HEK293 (cell line): ENCODE results near the gene UGT1A6.

Experiments
- CTCF ChIA-PET: fragments of 350-600 bp; formaldehyde crosslinking; extraction: SDS; loops from one replicate; lab custom pipeline; 2021; ENCODE audit warnings: antibody characterized with exemption; lab: Yijun Ruan, JAX
- POLR2A ChIA-PET: fragments of 300-600 bp; formaldehyde crosslinking; extraction: SDS; loops from one replicate; lab custom pipeline; 2020; ENCODE audit warnings: antibody characterized with exemption, inconsistent platforms; lab: Yijun Ruan, JAX
- H3K27ac ChIP-seq: fragments of 200-500 bp; sonication (Bioruptor generic); 2 replicates; pipeline ENCODE4 v1.5.1; 2014; ENCODE audit warnings: low read depth, low read length, control low read depth, inconsistent platforms; ENCODE audit errors: extremely low read depth
- H3K36me3 ChIP-seq, 2 experiments: fragments of 200-500 bp in 1 of 2; sonication (Bioruptor generic) in 1 of 2; 1 replicate in 1 of 2; 2 replicates in 1 of 2; pipeline ENCODE4 v1.5.1; 2014 to 2017; ENCODE audit warnings: inconsistent platforms in 2 of 2, low read length in 2 of 2; ENCODE audit not compliant: control insufficient read depth in 2 of 2, insufficient read depth in 1 of 2
- H3K4me1 ChIP-seq: fragments of 200-500 bp; sonication (Bioruptor generic); 2 replicates; pipeline ENCODE4 v1.5.1; 2014; ENCODE audit warnings: mild to moderate bottlenecking, low read length, inconsistent platforms; ENCODE audit not compliant: control insufficient read depth, insufficient read depth
- H3K4me3 ChIP-seq: 2 replicates; pipeline ENCODE4 v1.5.1; 2011; ENCODE audit warnings: low read depth, mild to moderate bottlenecking, control low read depth, low read length, moderate library complexity
- H3K9me3 ChIP-seq: fragments of 200-500 bp; sonication (Bioruptor generic); 2 replicates; pipeline ENCODE4 v1.5.1; 2014; ENCODE audit warnings: low read depth, low read length, inconsistent platforms; ENCODE audit not compliant: control insufficient read depth, insufficient read depth
- KLF17 ChIP-seq: fragments of 450-650 bp; formaldehyde crosslinking; IDR thresholded peaks from 2 replicates; pipeline ENCODE4 v1.5.1; 2016; ENCODE audit warnings: missing biosample characterization, missing genetic modification characterization
- MYNN ChIP-seq: fragments of 450-650 bp; formaldehyde crosslinking; IDR thresholded peaks from 2 replicates; pipeline ENCODE4 v1.5.1; 2016; ENCODE audit warnings: missing biosample characterization, missing genetic modification characterization, borderline replicate concordance
- ZFP41 ChIP-seq: fragments of 450-650 bp; formaldehyde crosslinking; IDR thresholded peaks from 2 replicates; pipeline ENCODE4 v1.5.1; 2016; ENCODE audit warnings: missing biosample characterization, missing genetic modification characterization, borderline replicate concordance
- ZNF202 ChIP-seq: fragments of 450-650 bp; formaldehyde crosslinking; IDR thresholded peaks from 2 replicates; pipeline ENCODE4 v1.5.1; 2016; ENCODE audit warnings: missing biosample characterization, missing genetic modification characterization, borderline replicate concordance
- ZNF324 ChIP-seq: fragments of 450-650 bp; formaldehyde crosslinking; IDR thresholded peaks from 2 replicates; pipeline ENCODE4 v1.5.1; 2016; ENCODE audit warnings: missing biosample characterization, missing genetic modification characterization
- ZNF391 ChIP-seq: fragments of 450-650 bp; formaldehyde crosslinking; IDR thresholded peaks from 2 replicates; pipeline ENCODE4 v1.5.1; 2016; ENCODE audit warnings: low read depth, missing biosample characterization, missing genetic modification characterization, borderline replicate concordance
- ZNF48 ChIP-seq: fragments of 450-650 bp; formaldehyde crosslinking; IDR thresholded peaks from 2 replicates; pipeline ENCODE4 v1.5.1; 2016; ENCODE audit warnings: missing biosample characterization, missing genetic modification characterization
- ZNF501 ChIP-seq: fragments of 450-650 bp; formaldehyde crosslinking; IDR thresholded peaks from 2 replicates; pipeline ENCODE4 v1.5.1; 2016; ENCODE audit warnings: missing biosample characterization, missing genetic modification characterization
- ZNF530 ChIP-seq: fragments of 450-650 bp; formaldehyde crosslinking; IDR thresholded peaks from 2 replicates; pipeline ENCODE4 v1.5.1; 2016; ENCODE audit warnings: low read depth, missing biosample characterization, missing genetic modification characterization
- ZNF555 ChIP-seq: fragments of 450-650 bp; formaldehyde crosslinking; conservative IDR thresholded peaks from 2 replicates; pipeline ENCODE4 v1.5.1; 2017; ENCODE audit warnings: missing biosample characterization, mild to moderate bottlenecking, missing genetic modification characterization, inconsistent platforms
- ZNF660 ChIP-seq: fragments of 450-650 bp; IDR thresholded peaks from 2 replicates; pipeline ENCODE4 v1.5.1; 2018; ENCODE audit warnings: missing biosample characterization, mild to moderate bottlenecking, missing genetic modification characterization
- ZNF791 ChIP-seq: fragments of 450-650 bp; formaldehyde crosslinking; IDR thresholded peaks from 2 replicates; pipeline ENCODE4 v1.5.1; 2016; ENCODE audit warnings: missing biosample characterization, missing genetic modification characterization
- ZSCAN4 ChIP-seq: fragments of 450-650 bp; formaldehyde crosslinking; IDR thresholded peaks from 2 replicates; pipeline ENCODE4 v1.5.1; 2017; ENCODE audit warnings: missing biosample characterization, missing genetic modification characterization
- TF ChIP-seq, protein P1 (sequence below): fragments of 450-650 bp; formaldehyde crosslinking; IDR thresholded peaks from 2 replicates; pipeline ENCODE4 v1.5.1; 2017; ENCODE audit warnings: missing biosample characterization, missing genetic modification characterization
- TF ChIP-seq, protein P2 (sequence below): fragments of 450-650 bp; formaldehyde crosslinking; conservative IDR thresholded peaks from 2 replicates; pipeline ENCODE4 v1.5.1; 2016; ENCODE audit warnings: low read depth, missing biosample characterization, missing genetic modification characterization
- TF ChIP-seq, protein P3 (sequence below): fragments of 450-650 bp; formaldehyde crosslinking; IDR thresholded peaks from 2 replicates; pipeline ENCODE4 v1.5.1; 2016; ENCODE audit warnings: missing biosample characterization, missing genetic modification characterization
- TF ChIP-seq, protein P4 (sequence below): fragments of 450-650 bp; formaldehyde crosslinking; IDR thresholded peaks from 2 replicates; pipeline ENCODE4 v1.5.1; 2016; ENCODE audit warnings: missing biosample characterization, missing genetic modification characterization

The UGT1A6 gene

GRCh38 chr2:233775414-233775813 is 82.7 kb downstream of the UGT1A6 start:
- Histone ChIP-seq H3K4me3 (no peak overlapping the region), H3K27ac (no peak overlapping the region), H3K4me1 (no peaks in the 10 kb centered on the region), H3K9me3 (no peaks in the 10 kb centered on the region), H3K36me3 (no peaks in the 10 kb centered on the region)
- TF ChIP-seq ZNF791 (tag by site-specific recombination) (no peak), ZNF530 (no peak), MYNN (no peak)
- TF ChIP-seq, protein P1, sequence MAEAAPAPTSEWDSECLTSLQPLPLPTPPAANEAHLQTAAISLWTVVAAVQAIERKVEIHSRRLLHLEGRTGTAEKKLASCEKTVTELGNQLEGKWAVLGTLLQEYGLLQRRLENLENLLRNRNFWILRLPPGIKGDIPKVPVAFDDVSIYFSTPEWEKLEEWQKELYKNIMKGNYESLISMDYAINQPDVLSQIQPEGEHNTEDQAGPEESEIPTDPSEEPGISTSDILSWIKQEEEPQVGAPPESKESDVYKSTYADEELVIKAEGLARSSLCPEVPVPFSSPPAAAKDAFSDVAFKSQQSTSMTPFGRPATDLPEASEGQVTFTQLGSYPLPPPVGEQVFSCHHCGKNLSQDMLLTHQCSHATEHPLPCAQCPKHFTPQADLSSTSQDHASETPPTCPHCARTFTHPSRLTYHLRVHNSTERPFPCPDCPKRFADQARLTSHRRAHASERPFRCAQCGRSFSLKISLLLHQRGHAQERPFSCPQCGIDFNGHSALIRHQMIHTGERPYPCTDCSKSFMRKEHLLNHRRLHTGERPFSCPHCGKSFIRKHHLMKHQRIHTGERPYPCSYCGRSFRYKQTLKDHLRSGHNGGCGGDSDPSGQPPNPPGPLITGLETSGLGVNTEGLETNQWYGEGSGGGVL (tag by site-specific recombination), result no peak
- POLR2A ChIA-PET, result no interaction called here
- CTCF ChIA-PET, result interaction anchor here (0.8 to 1.0 kb wide), 2 partner anchors 12 to 82 kb away, joined by 4 read pairs; no protein-coding TSS in a partner anchor

DNA sequence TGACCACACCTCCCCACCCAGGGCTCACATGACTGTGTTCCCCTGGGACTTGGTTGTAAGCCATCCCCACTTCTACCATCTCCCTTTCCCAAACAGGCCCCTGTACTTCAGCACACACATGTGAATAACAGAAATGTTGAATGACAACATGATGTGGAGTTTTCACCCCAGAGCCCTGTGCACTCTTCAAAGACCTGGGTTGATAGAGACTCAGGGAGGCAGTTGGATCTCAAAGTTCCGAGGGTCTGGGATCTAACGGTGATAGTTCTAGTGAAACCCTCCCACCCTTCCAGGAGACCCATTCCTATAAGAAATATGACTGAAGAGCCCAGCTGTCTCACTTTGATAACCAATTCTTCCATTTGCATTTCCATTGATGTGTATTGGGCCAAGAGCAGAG is 85.3 kb downstream of the UGT1A6 start, which contains the start of gene MROH2A:
Gene MROH2A, plus strand, starts transcription at position 301 of the 400 bp plus-strand sequence. CDS start 1,029 bp downstream, outside the sequence.
- ChIA-PET CTCF (interaction anchor here (0.7 kb wide), 1 partner anchor 153 kb away, joined by 3 read pairs; no protein-coding TSS in a partner anchor), POLR2A (no interaction called here)
- Histone ChIP-seq H3K36me3 (no peaks in the 10 kb centered on the region), H3K4me3 (no peak within 1 kb of the TSS), H3K9me3 (no peaks in the 10 kb centered on the region)
- TF ChIP-seq ZNF530 (no peak), KLF17 (tag by site-specific recombination) (no peak), ZNF324 (no peak), ZNF660 (tag by site-specific recombination) (no peak), ZFP41 (no peak), ZNF391 (no peak), ZNF202 (no peak), ZNF48 (no peak)
- TF ChIP-seq, protein P2, sequence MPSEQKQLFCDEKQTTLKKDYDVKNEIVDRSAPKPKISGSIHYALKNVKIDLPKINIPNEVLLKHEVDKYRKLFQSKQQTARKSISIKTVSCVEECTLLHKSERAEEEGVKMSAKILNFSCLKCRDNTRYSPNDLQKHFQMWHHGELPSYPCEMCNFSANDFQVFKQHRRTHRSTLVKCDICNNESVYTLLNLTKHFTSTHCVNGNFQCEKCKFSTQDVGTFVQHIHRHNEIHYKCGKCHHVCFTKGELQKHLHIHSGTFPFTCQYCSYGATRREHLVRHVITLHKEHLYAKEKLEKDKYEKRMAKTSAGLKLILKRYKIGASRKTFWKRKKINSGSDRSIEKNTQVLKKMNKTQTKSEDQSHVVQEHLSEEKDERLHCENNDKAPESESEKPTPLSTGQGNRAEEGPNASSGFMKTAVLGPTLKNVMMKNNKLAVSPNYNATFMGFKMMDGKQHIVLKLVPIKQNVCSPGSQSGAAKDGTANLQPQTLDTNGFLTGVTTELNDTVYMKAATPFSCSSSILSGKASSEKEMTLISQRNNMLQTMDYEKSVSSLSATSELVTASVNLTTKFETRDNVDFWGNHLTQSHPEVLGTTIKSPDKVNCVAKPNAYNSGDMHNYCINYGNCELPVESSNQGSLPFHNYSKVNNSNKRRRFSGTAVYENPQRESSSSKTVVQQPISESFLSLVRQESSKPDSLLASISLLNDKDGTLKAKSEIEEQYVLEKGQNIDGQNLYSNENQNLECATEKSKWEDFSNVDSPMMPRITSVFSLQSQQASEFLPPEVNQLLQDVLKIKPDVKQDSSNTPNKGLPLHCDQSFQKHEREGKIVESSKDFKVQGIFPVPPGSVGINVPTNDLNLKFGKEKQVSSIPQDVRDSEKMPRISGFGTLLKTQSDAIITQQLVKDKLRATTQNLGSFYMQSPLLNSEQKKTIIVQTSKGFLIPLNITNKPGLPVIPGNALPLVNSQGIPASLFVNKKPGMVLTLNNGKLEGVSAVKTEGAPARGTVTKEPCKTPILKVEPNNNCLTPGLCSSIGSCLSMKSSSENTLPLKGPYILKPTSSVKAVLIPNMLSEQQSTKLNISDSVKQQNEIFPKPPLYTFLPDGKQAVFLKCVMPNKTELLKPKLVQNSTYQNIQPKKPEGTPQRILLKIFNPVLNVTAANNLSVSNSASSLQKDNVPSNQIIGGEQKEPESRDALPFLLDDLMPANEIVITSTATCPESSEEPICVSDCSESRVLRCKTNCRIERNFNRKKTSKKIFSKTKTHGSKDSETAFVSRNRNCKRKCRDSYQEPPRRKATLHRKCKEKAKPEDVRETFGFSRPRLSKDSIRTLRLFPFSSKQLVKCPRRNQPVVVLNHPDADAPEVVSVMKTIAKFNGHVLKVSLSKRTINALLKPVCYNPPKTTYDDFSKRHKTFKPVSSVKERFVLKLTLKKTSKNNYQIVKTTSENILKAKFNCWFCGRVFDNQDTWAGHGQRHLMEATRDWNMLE (tag by site-specific recombination), result no peak
- TF ChIP-seq, all 188 proteins: peak for 0
- Histone ChIP-seq H3K4me1 (no peaks in the 10 kb centered on the region), H3K27ac (no peak within 1 kb of the TSS)

DNA sequence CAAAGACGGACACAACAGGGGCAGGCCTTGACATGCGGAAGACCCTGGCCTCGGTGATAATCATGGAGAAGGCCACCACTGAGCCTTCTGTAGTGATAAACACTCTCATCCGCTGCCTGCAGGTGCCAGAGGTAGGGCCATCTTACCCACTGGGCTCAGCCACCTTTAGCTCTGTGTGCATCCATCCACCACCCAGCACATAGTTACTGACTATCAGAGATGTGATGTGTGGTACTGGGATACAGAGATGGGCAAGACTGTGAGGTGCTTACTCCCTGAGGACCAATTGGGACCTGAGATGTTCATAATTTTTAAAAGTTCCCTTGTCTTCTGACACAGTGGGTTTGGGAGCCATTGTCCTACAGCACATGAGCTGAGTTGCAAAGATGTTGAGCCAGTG is 87.0 kb downstream of the UGT1A6 start:
- no peaks in the 10 kb centered on the region for H3K4me1 ChIP-seq
- TF ChIP-seq ZNF660 (tag by site-specific recombination) (no peak), ZNF501 (tag by site-specific recombination) (no peak), ZSCAN4 (tag by site-specific recombination) (no peak), ZNF555 (tag by site-specific recombination) (no peak), ZNF324 (no peak)
- TF ChIP-seq, protein P3, sequence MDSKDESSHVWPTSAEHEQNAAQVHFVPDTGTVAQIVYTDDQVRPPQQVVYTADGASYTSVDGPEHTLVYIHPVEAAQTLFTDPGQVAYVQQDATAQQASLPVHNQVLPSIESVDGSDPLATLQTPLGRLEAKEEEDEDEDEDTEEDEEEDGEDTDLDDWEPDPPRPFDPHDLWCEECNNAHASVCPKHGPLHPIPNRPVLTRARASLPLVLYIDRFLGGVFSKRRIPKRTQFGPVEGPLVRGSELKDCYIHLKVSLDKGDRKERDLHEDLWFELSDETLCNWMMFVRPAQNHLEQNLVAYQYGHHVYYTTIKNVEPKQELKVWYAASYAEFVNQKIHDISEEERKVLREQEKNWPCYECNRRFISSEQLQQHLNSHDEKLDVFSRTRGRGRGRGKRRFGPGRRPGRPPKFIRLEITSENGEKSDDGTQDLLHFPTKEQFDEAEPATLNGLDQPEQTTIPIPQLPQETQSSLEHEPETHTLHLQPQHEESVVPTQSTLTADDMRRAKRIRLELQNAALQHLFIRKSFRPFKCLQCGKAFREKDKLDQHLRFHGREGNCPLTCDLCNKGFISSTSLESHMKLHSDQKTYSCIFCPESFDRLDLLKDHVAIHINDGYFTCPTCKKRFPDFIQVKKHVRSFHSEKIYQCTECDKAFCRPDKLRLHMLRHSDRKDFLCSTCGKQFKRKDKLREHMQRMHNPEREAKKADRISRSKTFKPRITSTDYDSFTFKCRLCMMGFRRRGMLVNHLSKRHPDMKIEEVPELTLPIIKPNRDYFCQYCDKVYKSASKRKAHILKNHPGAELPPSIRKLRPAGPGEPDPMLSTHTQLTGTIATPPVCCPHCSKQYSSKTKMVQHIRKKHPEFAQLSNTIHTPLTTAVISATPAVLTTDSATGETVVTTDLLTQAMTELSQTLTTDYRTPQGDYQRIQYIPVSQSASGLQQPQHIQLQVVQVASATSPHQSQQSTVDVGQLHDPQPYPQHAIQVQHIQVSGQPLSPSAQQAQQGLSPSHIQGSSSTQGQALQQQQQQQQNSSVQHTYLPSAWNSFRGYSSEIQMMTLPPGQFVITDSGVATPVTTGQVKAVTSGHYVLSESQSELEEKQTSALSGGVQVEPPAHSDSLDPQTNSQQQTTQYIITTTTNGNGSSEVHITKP (tag by site-specific recombination), result no peak
- TF ChIP-seq, protein P4, sequence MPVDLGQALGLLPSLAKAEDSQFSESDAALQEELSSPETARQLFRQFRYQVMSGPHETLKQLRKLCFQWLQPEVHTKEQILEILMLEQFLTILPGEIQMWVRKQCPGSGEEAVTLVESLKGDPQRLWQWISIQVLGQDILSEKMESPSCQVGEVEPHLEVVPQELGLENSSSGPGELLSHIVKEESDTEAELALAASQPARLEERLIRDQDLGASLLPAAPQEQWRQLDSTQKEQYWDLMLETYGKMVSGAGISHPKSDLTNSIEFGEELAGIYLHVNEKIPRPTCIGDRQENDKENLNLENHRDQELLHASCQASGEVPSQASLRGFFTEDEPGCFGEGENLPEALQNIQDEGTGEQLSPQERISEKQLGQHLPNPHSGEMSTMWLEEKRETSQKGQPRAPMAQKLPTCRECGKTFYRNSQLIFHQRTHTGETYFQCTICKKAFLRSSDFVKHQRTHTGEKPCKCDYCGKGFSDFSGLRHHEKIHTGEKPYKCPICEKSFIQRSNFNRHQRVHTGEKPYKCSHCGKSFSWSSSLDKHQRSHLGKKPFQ (tag by site-specific recombination), result no peak
- TF ChIP-seq, all 188 proteins: peak for 0
- H3K9me3 ChIP-seq, result no peaks in the 10 kb centered on the region
- H3K4me3 ChIP-seq, result no peak overlapping the region
- CTCF ChIA-PET, result interaction anchor here (1.6 kb wide), 1 partner anchor 68 kb away, joined by 3 read pairs; no protein-coding TSS in a partner anchor
- H3K36me3 ChIP-seq, result no peaks in the 10 kb centered on the region
- H3K27ac ChIP-seq, result no peak overlapping the region
- POLR2A ChIA-PET, result no interaction called here
